ENCODE data around the gene ARFGAP3.

GRCh38 chr22:42869888-42870480 lies 12.9 kb upstream of the ARFGAP3 start:
- TF ChIP-seq POLR2A (IDR thresholded peaks at IDR 0.05), result no peak
- TF ChIP-seq CTCF (IDR thresholded peaks at IDR 0.05), result no peak
- TF ChIP-seq POLR2AphosphoS5 (IDR thresholded peaks at IDR 0.05), result no peak

Measured in upper lobe of left lung (tissue), 4 donors.